Measurements from ENCODE around the gene NR6A1. TPM values are rescaled to one million over a fixed set of nuclear protein-coding genes. Genes with fewer than 3 reads are reported as not detected.

Gene NR6A1
- total RNA-seq, 2 donors from 2014 or later = 0.71 to 4.6 TPM

DNA sequence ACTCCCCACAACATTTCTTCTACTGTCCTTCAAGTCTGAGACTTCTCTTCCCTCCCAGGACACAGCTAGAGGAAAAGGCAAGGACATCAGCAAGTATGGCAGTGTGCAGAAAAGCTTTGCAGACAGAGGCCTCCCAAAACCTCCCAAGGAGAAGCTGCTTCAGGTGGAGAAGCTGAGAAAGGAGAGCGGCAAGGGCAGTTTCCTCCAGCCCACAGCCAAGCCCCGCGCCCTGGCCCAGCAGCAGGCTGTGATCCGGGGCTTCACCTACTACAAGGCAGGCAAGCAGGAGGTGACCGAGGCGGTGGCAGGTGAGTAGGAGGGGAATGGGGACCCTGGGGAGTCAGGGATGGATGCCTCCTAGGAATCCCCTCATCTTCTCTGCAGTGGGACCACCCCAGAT, 30.2 kb upstream of the NR6A1 start:
- Histone ChIP-seq H3K4me1 (ENCODE audit: control insufficient read depth in 1 of 2, low read depth in 2 of 2) (no peaks in the 10 kb centered on the region), H3K27ac (no peak overlapping the region), H3K4me3 (no peak overlapping the region), H3K36me3 (no peaks in the 10 kb centered on the region), H3K9me3 (no peaks in the 10 kb centered on the region), H3K27me3 (replicated peaks; ENCODE audit: insufficient read depth) (no peaks in the 10 kb centered on the region)
- TF ChIP-seq, protein P1, sequence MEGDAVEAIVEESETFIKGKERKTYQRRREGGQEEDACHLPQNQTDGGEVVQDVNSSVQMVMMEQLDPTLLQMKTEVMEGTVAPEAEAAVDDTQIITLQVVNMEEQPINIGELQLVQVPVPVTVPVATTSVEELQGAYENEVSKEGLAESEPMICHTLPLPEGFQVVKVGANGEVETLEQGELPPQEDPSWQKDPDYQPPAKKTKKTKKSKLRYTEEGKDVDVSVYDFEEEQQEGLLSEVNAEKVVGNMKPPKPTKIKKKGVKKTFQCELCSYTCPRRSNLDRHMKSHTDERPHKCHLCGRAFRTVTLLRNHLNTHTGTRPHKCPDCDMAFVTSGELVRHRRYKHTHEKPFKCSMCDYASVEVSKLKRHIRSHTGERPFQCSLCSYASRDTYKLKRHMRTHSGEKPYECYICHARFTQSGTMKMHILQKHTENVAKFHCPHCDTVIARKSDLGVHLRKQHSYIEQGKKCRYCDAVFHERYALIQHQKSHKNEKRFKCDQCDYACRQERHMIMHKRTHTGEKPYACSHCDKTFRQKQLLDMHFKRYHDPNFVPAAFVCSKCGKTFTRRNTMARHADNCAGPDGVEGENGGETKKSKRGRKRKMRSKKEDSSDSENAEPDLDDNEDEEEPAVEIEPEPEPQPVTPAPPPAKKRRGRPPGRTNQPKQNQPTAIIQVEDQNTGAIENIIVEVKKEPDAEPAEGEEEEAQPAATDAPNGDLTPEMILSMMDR (IDR thresholded peaks at IDR 0.05) = no peak
- ATAC-seq (ENCODE audit: insufficient number of reproducible peaks, low FRiP score, low read depth) = no peak
- DNase-seq (ENCODE audit: low spot score) = no peak

DNA sequence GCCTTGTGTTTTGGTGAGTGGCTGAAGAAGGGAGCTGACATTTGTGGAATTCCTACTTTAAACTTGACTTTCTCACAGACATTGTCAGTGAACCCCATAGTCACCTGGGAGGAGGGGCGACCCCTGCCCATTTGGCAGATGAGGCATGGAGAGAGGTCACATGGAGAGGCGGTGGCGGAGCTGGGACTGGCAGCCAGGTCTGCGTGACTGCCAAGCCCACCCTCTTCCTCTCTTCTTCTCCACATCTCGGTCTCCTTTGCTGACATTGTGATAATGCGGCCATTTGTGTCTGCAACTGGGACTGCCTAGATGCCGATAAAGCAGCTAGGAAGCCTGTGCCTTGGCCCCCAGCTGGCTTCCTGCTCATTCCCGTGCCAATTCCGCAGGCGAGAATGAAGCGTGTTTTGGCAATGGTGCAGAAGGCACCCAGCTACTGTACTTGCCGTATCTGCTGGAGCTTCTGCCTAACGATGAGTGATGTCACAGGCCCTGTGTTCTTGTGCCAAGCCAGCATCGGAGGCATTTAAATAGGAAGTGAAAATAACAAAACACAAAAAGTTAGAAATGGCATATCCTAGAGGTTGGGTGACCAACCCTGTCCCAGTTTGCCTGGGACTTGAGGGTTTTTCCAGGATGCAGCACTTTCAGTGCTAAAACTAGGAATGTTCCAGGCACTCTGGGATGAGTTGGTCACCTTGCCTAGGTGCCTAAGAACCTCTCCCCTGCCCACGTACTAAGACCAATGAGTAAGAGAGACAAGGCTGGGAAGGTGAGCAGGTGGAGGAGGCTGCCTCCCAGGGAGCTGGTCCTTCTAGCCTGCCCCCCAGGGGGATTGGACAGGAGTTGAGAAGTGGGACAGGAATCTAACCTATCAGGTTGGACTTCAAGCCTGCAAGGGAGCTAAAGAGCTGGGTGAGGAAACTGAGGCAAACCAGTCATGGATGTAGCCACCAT, 29.5 kb upstream of the NR6A1 start:
- ATAC-seq (ENCODE audit: insufficient number of reproducible peaks, low FRiP score, low read depth) (no peak), DNase-seq (ENCODE audit: low spot score) (no peak)
- no peaks in the 10 kb centered on the region for H3K27me3 ChIP-seq (replicated peaks; ENCODE audit: insufficient read depth)
- H3K4me3 ChIP-seq = no peak overlapping the region
- TF ChIP-seq, protein P1 (IDR thresholded peaks at IDR 0.05) = no peak
- no peaks in the 10 kb centered on the region for H3K36me3 ChIP-seq
- no peaks in the 10 kb centered on the region for H3K9me3 ChIP-seq
- no peaks in the 10 kb centered on the region for H3K4me1 ChIP-seq (ENCODE audit: control insufficient read depth in 1 of 2, low read depth in 2 of 2)
- H3K27ac ChIP-seq = no peak overlapping the region

DNA sequence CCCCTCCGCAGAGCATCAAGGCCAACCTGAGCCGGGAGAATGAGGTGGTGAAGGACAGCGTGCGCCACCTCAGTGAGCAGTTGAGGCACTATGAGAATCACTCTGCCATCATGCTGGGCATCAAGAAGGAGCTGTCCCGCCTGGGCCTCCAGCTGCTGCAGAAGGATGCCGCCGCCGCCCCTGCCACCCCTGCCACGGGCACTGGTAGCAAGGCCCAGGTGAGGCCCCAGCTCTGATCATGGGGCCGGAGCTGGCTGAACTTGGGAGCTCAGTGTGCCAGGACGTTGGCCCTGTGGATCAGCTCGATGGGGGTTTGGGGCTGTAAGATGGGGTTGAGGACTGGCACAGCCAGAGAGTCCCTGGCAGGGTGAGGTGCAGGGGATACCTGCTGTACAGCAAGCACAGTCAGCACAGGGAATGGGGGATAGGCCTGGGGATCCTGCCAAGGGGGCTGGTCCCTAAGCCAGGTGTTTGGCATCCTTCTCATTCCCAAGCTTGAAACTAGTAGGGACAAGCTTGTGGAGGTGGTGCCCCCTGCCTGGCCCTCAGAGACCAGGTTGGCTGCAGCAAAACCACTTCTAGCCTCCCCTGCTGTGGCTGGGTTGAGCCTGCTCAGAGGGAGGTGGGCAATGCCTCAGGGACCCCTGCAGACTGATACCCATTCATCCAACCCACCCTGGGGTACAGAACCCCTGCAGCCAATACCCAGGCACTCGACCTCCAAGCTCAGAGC, 28.3 kb upstream of the NR6A1 start:
- TF ChIP-seq, protein P1 (IDR thresholded peaks at IDR 0.05) = no peak
- no peak overlapping the region for H3K27ac ChIP-seq
- no peak for DNase-seq (ENCODE audit: low spot score)
- no peaks in the 10 kb centered on the region for H3K27me3 ChIP-seq (replicated peaks; ENCODE audit: insufficient read depth)
- no peak overlapping the region for H3K4me3 ChIP-seq
- no peaks in the 10 kb centered on the region for H3K9me3 ChIP-seq
- no peaks in the 10 kb centered on the region for H3K36me3 ChIP-seq
- no peak for ATAC-seq (ENCODE audit: insufficient number of reproducible peaks, low FRiP score, low read depth)
- H3K4me1 ChIP-seq (ENCODE audit: control insufficient read depth in 1 of 2, low read depth in 2 of 2) = no peaks in the 10 kb centered on the region

DNA sequence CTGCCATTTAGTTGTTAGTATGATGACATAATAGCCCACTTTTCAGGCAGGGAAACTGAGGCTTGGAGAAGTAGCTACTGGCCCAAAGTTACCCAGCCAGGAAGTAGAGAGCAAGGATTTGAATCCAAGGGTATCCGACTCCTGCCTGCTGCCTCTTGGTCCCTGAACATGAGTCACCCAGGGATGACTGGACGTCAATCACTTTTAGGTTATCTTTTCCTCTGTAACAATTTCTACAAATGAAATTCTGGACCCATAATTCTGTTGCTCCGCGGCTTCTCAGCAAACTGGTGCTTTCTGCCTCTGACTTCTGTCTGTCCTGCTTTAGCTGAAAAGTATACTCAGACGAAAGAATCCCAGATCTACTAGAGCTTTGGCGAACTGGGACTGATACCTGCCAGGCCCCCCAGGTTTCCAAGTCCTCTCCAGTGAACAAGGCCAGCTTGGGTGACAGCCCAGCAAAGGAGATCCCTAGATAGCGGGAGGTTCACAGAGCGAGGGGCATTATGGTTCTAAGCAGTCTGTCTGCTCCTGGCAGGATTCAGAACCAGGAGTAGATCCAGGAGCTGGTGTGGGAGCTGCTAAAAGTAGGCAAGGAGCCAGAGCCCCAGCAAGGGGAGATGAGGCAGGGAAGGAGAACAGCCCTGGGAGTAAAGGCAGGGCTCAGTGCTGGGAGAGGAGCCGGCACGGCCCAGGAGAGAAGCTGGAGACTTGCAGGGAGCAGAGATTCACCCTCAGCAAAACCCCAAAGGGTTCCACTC, 26.4 kb upstream of the NR6A1 start:
- DNase-seq (ENCODE audit: low spot score) (no peak), ATAC-seq (ENCODE audit: insufficient number of reproducible peaks, low FRiP score, low read depth) (no peak)
- Histone ChIP-seq H3K4me1 (ENCODE audit: control insufficient read depth in 1 of 2, low read depth in 2 of 2) (no peaks in the 10 kb centered on the region), H3K27ac (no peak overlapping the region), H3K36me3 (no peaks in the 10 kb centered on the region), H3K4me3 (no peak overlapping the region), H3K27me3 (replicated peaks; ENCODE audit: insufficient read depth) (no peaks in the 10 kb centered on the region), H3K9me3 (no peaks in the 10 kb centered on the region)
- TF ChIP-seq, protein P1 (IDR thresholded peaks at IDR 0.05) = no peak

All from thoracic aorta (tissue), 2 donors.